Uterus (tissue), 2 donors: Measurements from ENCODE around the gene TNRC18.

Experiments used
- POLR2A ChIP-seq, 2 donors: fragments of 450-650 bp; IDR thresholded peaks; one replicate each; pipeline ENCODE4 v1.6.1; 2016; ENCODE audit warnings: antibody characterized with exemption in 2 of 2, mild to moderate bottlenecking in 1 of 2, moderate library complexity in 1 of 2
- TF ChIP-seq, protein P1 (sequence below), 4 experiments: fragments of 200-600 bp in 2 of 4; fragments of 450-650 bp in 2 of 4; sonication (generic) in 2 of 4; IDR thresholded peaks; one replicate each; pipeline ENCODE4 v1.5.1; 2016 to 2019; ENCODE audit warnings: antibody characterized with exemption in 4 of 4, mild to moderate bottlenecking in 2 of 4, moderate library complexity in 1 of 4

DNA sequence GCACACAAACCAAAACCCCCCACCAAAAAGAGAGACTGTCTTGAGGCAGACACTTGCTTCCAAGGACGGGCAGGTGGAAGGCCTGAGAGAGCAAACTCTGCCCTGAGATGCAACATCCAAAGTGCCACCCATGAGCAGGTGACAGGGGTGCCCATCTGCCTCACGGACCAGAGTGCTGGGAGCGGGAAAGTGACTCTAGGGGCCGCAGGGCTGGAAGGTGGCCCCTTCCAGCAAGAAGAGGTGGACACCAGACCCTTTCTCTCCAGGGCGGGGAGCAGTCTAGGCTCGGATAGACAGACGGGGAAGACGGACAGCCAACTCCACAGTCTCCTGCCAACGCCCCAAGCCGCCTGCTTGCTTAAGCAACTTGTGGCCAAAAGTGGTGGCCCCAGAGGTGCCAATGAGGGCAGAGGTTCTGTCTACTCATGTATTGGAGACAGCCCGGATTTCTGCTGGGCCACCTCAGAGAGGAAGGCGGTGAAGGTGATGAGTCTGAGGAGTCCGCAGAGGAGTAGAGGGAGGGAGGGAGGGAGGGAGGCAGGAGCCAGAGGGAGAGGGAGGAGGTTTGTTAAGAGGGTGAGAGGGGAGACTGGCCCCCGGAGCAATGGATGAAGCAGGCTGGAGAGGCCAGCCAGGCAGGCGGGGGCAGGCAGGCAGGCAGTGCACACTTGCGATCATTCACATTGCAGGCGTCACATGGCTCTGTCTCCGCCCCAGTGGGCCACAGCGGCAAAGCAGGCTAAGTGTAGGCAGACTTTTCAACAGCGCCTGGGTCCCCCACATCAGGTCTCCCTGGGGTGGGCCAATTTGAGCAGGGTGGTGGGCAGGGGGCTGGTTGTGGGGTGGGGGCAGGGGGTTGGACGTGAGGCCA is 75.3 kb downstream of the TNRC18 start:
- TF ChIP-seq, protein P1, sequence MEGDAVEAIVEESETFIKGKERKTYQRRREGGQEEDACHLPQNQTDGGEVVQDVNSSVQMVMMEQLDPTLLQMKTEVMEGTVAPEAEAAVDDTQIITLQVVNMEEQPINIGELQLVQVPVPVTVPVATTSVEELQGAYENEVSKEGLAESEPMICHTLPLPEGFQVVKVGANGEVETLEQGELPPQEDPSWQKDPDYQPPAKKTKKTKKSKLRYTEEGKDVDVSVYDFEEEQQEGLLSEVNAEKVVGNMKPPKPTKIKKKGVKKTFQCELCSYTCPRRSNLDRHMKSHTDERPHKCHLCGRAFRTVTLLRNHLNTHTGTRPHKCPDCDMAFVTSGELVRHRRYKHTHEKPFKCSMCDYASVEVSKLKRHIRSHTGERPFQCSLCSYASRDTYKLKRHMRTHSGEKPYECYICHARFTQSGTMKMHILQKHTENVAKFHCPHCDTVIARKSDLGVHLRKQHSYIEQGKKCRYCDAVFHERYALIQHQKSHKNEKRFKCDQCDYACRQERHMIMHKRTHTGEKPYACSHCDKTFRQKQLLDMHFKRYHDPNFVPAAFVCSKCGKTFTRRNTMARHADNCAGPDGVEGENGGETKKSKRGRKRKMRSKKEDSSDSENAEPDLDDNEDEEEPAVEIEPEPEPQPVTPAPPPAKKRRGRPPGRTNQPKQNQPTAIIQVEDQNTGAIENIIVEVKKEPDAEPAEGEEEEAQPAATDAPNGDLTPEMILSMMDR (IDR thresholded peaks at IDR 0.05) = no peak
- TF ChIP-seq POLR2A (IDR thresholded peaks at IDR 0.05) = no peak
